IMR-90 (cell line): Measurements from ENCODE around the gene PRKAR1B. TPM values are rescaled to one million over a fixed set of nuclear protein-coding genes. Genes with fewer than 3 reads are reported as not detected.

Source experiments
- ATAC-seq: fragments of 200-7000 bp; cut with Tn5 transposase; 2 replicates; pipeline ENCODE4 v1.9.1; 2020; ENCODE audit warnings: low read depth, mild to moderate bottlenecking, moderate library complexity
- BruUV-seq: library from RNA; stranded (reverse); fragments of 400-500 nt; replicated peaks from 2 replicates; lab custom pipeline; 2021; lab: Mats Ljungman, UMichigan
- CTCF ChIA-PET: fragments of 300-600 bp; formaldehyde crosslinking; extraction: SDS; loops from one replicate; lab custom pipeline; 2021; ENCODE audit warnings: antibody characterized with exemption; lab: Yijun Ruan, JAX
- POLR2A ChIA-PET: fragments of 300-600 bp; sonication (Branson Sonifier 250); formaldehyde crosslinking; loops from one replicate; lab custom pipeline; 2022; ENCODE audit warnings: antibody characterized with exemption; ENCODE audit not compliant: unreplicated experiment; lab: Charles Lee
- DNase-seq: peaks from one replicate; pipeline ENCODE4 v3.0.0; 2013
- H2AFZ ChIP-seq: replicated peaks from 2 replicates; pipeline ENCODE3; 2013; ENCODE audit warnings: low read length, mild to moderate bottlenecking; ENCODE audit not compliant: poor library complexity
- H2AK5ac ChIP-seq: 2 replicates; pipeline ENCODE4 v1.6.1; 2013; ENCODE audit warnings: low read depth, low read length, inconsistent platforms
- H2AK9ac ChIP-seq: replicated peaks from 2 replicates; pipeline ENCODE3; 2013; ENCODE audit warnings: mild to moderate bottlenecking, low read depth, low read length, moderate library complexity; ENCODE audit not compliant: poor library complexity
- H2BK120ac ChIP-seq: 2 replicates; pipeline ENCODE4 v1.6.1; 2013; ENCODE audit warnings: low read depth, low read length, inconsistent platforms
- H2BK15ac ChIP-seq: 3 replicates; pipeline ENCODE4 v1.6.1; 2013; ENCODE audit warnings: low read depth, low read length, inconsistent platforms
- H2BK20ac ChIP-seq: 2 replicates; pipeline ENCODE4 v1.6.1; 2013; ENCODE audit warnings: low read depth, mild to moderate bottlenecking, inconsistent platforms, low read length, moderate library complexity
- H2BK5ac ChIP-seq: 2 replicates; pipeline ENCODE4 v1.6.1; 2013; ENCODE audit warnings: mild to moderate bottlenecking, low read depth, low read length, inconsistent platforms; ENCODE audit not compliant: poor library complexity, severe bottlenecking
- H3K14ac ChIP-seq: replicated peaks from 2 replicates; pipeline ENCODE4 v1.6.1; 2013; ENCODE audit warnings: low read depth, low read length, inconsistent platforms
- H3K18ac ChIP-seq: 2 replicates; pipeline ENCODE4 v1.6.1; 2013; ENCODE audit warnings: low read depth, low read length, control low read depth
- H3K23ac ChIP-seq: 2 replicates; pipeline ENCODE4 v1.6.1; 2013; ENCODE audit warnings: low read depth, low read length, inconsistent platforms
- H3K27ac ChIP-seq: 2 replicates; pipeline ENCODE4 v1.5.1; 2013; ENCODE audit warnings: mild to moderate bottlenecking, control low read depth, low read length; ENCODE audit not compliant: insufficient read depth
- H3K27me3 ChIP-seq: 2 replicates; pipeline ENCODE4 v1.6.1; 2013; ENCODE audit warnings: low read length; ENCODE audit not compliant: control insufficient read depth, insufficient read depth
- H3K36me3 ChIP-seq: 2 replicates; pipeline ENCODE4 v1.6.1; 2013; ENCODE audit warnings: low read length, mixed read lengths; ENCODE audit not compliant: control insufficient read depth, insufficient read depth
- H3K4ac ChIP-seq: 2 replicates; pipeline ENCODE4 v1.6.1; 2013; ENCODE audit warnings: low read depth, low read length, inconsistent platforms
- H3K4me1 ChIP-seq: 2 replicates; pipeline ENCODE4 v1.6.1; 2013; ENCODE audit warnings: low read length, mixed read lengths; ENCODE audit not compliant: control insufficient read depth, insufficient read depth
- H3K4me2 ChIP-seq: 2 replicates; pipeline ENCODE4 v1.6.1; 2013; ENCODE audit warnings: low read depth, mild to moderate bottlenecking, control low read depth, low read length, moderate library complexity
- H3K4me3 ChIP-seq: 2 replicates; pipeline ENCODE4 v1.5.1; 2013; ENCODE audit warnings: low read depth, mild to moderate bottlenecking, control low read depth, low read length, moderate library complexity; ENCODE audit not compliant: insufficient read depth
- H3K56ac ChIP-seq: 2 replicates; pipeline ENCODE4 v1.6.1; 2013; ENCODE audit warnings: low read length, inconsistent platforms; ENCODE audit not compliant: insufficient read depth; ENCODE audit errors: extremely low read depth
- H3K79me1 ChIP-seq, 2 experiments: 2 replicates each; pipeline ENCODE4 v1.6.1; 2013; ENCODE audit warnings: low read length in 2 of 2, inconsistent platforms in 1 of 2, low read depth in 1 of 2
- H3K9ac ChIP-seq: 2 replicates; pipeline ENCODE4 v1.6.1; 2013; ENCODE audit warnings: low read depth, low read length, control low read depth
- H3K9me1 ChIP-seq: 2 replicates; pipeline ENCODE4 v1.6.1; 2013; ENCODE audit warnings: low read length, inconsistent platforms; ENCODE audit not compliant: insufficient read depth
- H3K9me3 ChIP-seq: 2 replicates; pipeline ENCODE4 v1.6.1; 2013; ENCODE audit warnings: low read length; ENCODE audit not compliant: control insufficient read depth, insufficient read depth
- H4K20me1 ChIP-seq: 2 replicates; pipeline ENCODE4 v1.6.1; 2013; ENCODE audit warnings: low read length, inconsistent platforms; ENCODE audit not compliant: insufficient read depth
- H4K5ac ChIP-seq: 2 replicates; pipeline ENCODE4 v1.6.1; 2013; ENCODE audit warnings: mild to moderate bottlenecking, low read depth, low read length, control low read depth
- H4K8ac ChIP-seq, 2 experiments: 2 replicates each; pipeline ENCODE4 v1.6.1; 2013; ENCODE audit warnings: low read depth in 2 of 2, low read length in 2 of 2, control low read depth in 1 of 2, inconsistent platforms in 1 of 2
- H4K91ac ChIP-seq: 2 replicates; pipeline ENCODE4 v1.6.1; 2013; ENCODE audit warnings: low read depth, low read length, inconsistent platforms; ENCODE audit not compliant: insufficient read depth
- BHLHE40 ChIP-seq: fragments of 150-350 bp; IDR thresholded peaks from 2 replicates; pipeline ENCODE4 v1.6.1; 2016; ENCODE audit warnings: mild to moderate bottlenecking, low read depth, low read length
- CEBPB ChIP-seq: IDR thresholded peaks from 2 replicates; pipeline ENCODE4 v1.6.1; 2012; ENCODE audit warnings: low read depth, low read length, improper control_type of control experiment
- CHD1 ChIP-seq: IDR thresholded peaks from 2 replicates; pipeline ENCODE4 v1.6.1; 2012; ENCODE audit warnings: low read depth, low read length, improper control_type of control experiment
- ELK1 ChIP-seq: fragments of 150-350 bp; IDR thresholded peaks from 2 replicates; pipeline ENCODE4 v1.6.1; 2016; ENCODE audit warnings: low read depth, mild to moderate bottlenecking, low read length, moderate library complexity, borderline replicate concordance
- FOS ChIP-seq: fragments of 150-350 bp; IDR thresholded peaks from 2 replicates; pipeline ENCODE4 v1.6.1; 2016; ENCODE audit warnings: low read depth, low read length
- MAFK ChIP-seq: IDR thresholded peaks from 2 replicates; pipeline ENCODE4 v1.6.1; 2012; ENCODE audit warnings: low read depth, low read length, improper control_type of control experiment
- MAZ ChIP-seq: IDR thresholded peaks from 2 replicates; pipeline ENCODE4 v1.6.1; 2012; ENCODE audit warnings: low read depth, mild to moderate bottlenecking, low read length, improper control_type of control experiment, moderate library complexity, borderline replicate concordance
- MXI1 ChIP-seq: IDR thresholded peaks from 2 replicates; pipeline ENCODE4 v1.6.1; 2012; ENCODE audit warnings: low read depth, mild to moderate bottlenecking, low read length, moderate library complexity, borderline replicate concordance
- NFE2L2 ChIP-seq: fragments of 150-350 bp; IDR thresholded peaks from 2 replicates; pipeline ENCODE4 v1.6.1; 2016; ENCODE audit warnings: low read depth, mild to moderate bottlenecking, low read length
- POLR2A ChIP-seq: IDR thresholded peaks from 2 replicates; pipeline ENCODE4 v1.6.1; 2012; ENCODE audit warnings: mild to moderate bottlenecking, low read depth, low read length
- RAD21 ChIP-seq: IDR thresholded peaks from 2 replicates; pipeline ENCODE4 v1.6.1; 2012; ENCODE audit warnings: low read length, improper control_type of control experiment
- RFX5 ChIP-seq: IDR thresholded peaks from 2 replicates; pipeline ENCODE4 v1.8.0; 2012; ENCODE audit warnings: low read depth, mild to moderate bottlenecking, low read length, moderate library complexity
- SMC3 ChIP-seq: fragments of 150-350 bp; IDR thresholded peaks from 2 replicates; pipeline ENCODE4 v1.6.1; 2016; ENCODE audit warnings: low read depth, mild to moderate bottlenecking, antibody characterized with exemption, low read length, moderate library complexity
- USF2 ChIP-seq: fragments of 150-350 bp; IDR thresholded peaks from 2 replicates; pipeline ENCODE4 v1.6.1; 2017; ENCODE audit warnings: mild to moderate bottlenecking, antibody characterized with exemption, low read length, low read depth
- WGBS, 2 experiments: methylation state at CpG; one replicate each; pipeline versions ENCODE4 v1.1.5 to v1.1.7; 2013; ENCODE audit warnings: missing lambda C conversion rate in 2 of 2; ENCODE audit not compliant: insufficient read length in 1 of 2; ENCODE audit errors: extremely low coverage in 2 of 2; 5-methylcytosine and 5-hydroxymethylcytosine counted together
- dilution Hi-C: fragments of 300-500 bp; cut with HindIII; formaldehyde crosslinking; loops from one replicate; pipeline ENCODE4 v1.14.3; 2018; ENCODE audit warnings: low sequenced_read_pairs; ENCODE audit not compliant: unreplicated experiment
- in situ Hi-C: fragments of 300-500 bp; cut with MboI; formaldehyde crosslinking; loops from 3 replicates; pipeline ENCODE4 v1.14.3; 2019; ENCODE audit warnings: low sequenced_read_pairs, inconsistent platforms, mixed read lengths
- intact Hi-C: fragments of 100-400 bp; cut with micrococcal nuclease; formaldehyde crosslinking; loops from 2 replicates; pipeline ENCODE4 v1.10.0; 2022
- polyA plus RNA-seq, 3 experiments: library from polyadenylated mRNA; depleted of rRNA; stranded (reverse); fragments of >200 nt; gene quantifications; 2 replicates each; pipeline ENCODE4 v1.2.3, GENCODE V29; 2012; ENCODE audit warnings: low replicate concordance in 1 of 3
- total RNA-seq: library from RNA; depleted of rRNA; stranded (reverse); fragments of >200 nt; gene quantifications from 2 replicates; pipeline ENCODE4 v1.2.3, GENCODE V29; 2012
- TF ChIP-seq, protein P1 (sequence below): conservative IDR thresholded peaks from 2 replicates; pipeline ENCODE4 v1.5.1; 2012; ENCODE audit warnings: mild to moderate bottlenecking, low read depth, low read length, improper control_type of control experiment

Gene PRKAR1B
- total and polyA plus RNA-seq, 2 of the 4 experiments (the other 2 are of a cell fraction): 15.2 to 20.2 TPM

- Histone ChIP-seq H2BK20ac (no peak overlapping the region), H2AK9ac (no peak overlapping the region), H3K4me2 (no peak overlapping the region), H4K8ac (no peak overlapping the region), H3K9ac (no peak overlapping the region), H3K4ac (no peak overlapping the region), H3K9me3 (peaks cover 3% of the 10 kb centered on the region), H2BK120ac (no peak overlapping the region), H3K56ac (no peak overlapping the region), H3K27ac (no peak overlapping the region), H4K91ac (no peak overlapping the region), H3K18ac (no peak overlapping the region), H3K9me1 (0 out of 2 replicates have a peak, but pooled peaks cover 3% of the 10 kb centered on the region), H3K4me3 (no peak overlapping the region), H4K5ac (no peak overlapping the region), H3K23ac (no peak overlapping the region), H3K27me3 (no peaks in the 10 kb centered on the region; the same call in 1 of the 2 replicates), H2BK5ac (no peak overlapping the region), H3K36me3 (no peaks in the 10 kb centered on the region), H2BK15ac (no peak overlapping the region), H3K79me1 (no peaks in the 10 kb centered on the region), H3K14ac (no peak overlapping the region), H2AFZ (no peak overlapping the region), H4K20me1 (no peaks in the 10 kb centered on the region), H3K4me1 (no peaks in the 10 kb centered on the region), H2AK5ac (no peak overlapping the region)
- POLR2A ChIA-PET: no interaction called here
- CTCF ChIA-PET: no interaction called here
- in situ Hi-C loops (no loop called here), intact Hi-C loops (no loop called here), dilution Hi-C loops (no loop called here)
- WGBS, 2 experiments: 79% methylated on average over 21 of the region's 21 CpGs; no CpG with 5 or more reads in 1 of the 2 experiments
- BruUV-seq: no TSS peak
- ATAC-seq (no peak), DNase-seq (no peak)
- TF ChIP-seq CEBPB (no peak), POLR2A (no peak), SMC3 (no peak), NFE2L2 (no peak), CHD1 (no peak), BHLHE40 (no peak), MAZ (no peak), MAFK (no peak), USF2 (no peak), ELK1 (no peak), MXI1 (no peak), FOS (no peak), RAD21 (no peak), RFX5 (no peak)
- TF ChIP-seq, protein P1, sequence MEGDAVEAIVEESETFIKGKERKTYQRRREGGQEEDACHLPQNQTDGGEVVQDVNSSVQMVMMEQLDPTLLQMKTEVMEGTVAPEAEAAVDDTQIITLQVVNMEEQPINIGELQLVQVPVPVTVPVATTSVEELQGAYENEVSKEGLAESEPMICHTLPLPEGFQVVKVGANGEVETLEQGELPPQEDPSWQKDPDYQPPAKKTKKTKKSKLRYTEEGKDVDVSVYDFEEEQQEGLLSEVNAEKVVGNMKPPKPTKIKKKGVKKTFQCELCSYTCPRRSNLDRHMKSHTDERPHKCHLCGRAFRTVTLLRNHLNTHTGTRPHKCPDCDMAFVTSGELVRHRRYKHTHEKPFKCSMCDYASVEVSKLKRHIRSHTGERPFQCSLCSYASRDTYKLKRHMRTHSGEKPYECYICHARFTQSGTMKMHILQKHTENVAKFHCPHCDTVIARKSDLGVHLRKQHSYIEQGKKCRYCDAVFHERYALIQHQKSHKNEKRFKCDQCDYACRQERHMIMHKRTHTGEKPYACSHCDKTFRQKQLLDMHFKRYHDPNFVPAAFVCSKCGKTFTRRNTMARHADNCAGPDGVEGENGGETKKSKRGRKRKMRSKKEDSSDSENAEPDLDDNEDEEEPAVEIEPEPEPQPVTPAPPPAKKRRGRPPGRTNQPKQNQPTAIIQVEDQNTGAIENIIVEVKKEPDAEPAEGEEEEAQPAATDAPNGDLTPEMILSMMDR: no peak
These were observed 166.0 kb downstream of the PRKAR1B start for GRCh38 chr7:560966-561630.
